HTR-8/SVneo (cell line): Measurements from ENCODE around the gene GDF7.

Experiments used
- DNase-seq: peaks from one replicate; pipeline ENCODE4 v3.0.0; 2011; ENCODE audit warnings: low spot score, mixed read lengths; ENCODE audit not compliant: insufficient read length
- FAIRE-seq: peaks from 2 replicates; lab custom pipeline; 2011; peaks lifted over from hg19 to GRCh38; lab: Jason Lieb, UNC

Gene GDF7

DNA sequence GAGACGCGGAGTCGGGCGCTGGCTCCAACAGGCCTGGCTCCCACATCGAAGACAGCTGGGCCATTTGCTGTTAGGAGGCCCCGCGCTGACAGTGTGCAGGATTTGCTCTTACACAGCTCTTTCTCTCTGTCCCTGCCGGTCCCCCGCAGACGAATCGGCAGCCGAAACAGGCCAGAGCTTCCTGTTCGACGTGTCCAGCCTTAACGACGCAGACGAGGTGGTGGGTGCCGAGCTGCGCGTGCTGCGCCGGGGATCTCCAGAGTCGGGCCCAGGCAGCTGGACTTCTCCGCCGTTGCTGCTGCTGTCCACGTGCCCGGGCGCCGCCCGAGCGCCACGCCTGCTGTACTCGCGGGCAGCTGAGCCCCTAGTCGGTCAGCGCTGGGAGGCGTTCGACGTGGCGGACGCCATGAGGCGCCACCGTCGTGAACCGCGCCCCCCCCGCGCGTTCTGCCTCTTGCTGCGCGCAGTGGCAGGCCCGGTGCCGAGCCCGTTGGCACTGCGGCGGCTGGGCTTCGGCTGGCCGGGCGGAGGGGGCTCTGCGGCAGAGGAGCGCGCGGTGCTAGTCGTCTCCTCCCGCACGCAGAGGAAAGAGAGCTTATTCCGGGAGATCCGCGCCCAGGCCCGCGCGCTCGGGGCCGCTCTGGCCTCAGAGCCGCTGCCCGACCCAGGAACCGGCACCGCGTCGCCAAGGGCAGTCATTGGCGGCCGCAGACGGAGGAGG is 3.5 kb downstream of the GDF7 start:
- no peak for FAIRE-seq

DNA sequence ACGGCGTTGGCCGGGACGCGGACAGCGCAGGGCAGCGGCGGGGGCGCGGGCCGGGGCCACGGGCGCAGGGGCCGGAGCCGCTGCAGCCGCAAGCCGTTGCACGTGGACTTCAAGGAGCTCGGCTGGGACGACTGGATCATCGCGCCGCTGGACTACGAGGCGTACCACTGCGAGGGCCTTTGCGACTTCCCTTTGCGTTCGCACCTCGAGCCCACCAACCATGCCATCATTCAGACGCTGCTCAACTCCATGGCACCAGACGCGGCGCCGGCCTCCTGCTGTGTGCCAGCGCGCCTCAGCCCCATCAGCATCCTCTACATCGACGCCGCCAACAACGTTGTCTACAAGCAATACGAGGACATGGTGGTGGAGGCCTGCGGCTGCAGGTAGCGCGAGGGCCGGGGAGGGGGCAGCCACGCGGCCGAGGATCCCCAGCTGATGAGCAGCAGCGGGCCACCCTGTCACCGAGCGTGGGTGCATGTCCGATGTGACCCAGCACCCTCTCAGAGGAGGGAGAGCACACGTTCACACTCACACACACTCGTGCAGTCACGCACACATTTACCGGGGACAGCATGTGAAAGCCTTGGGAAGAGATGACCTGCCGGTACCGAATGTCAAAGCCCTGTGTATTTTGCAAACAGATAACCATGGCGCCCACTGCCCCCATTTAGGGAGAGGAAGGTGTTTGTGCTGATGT is 4.2 kb downstream of the GDF7 start:
- no peak for FAIRE-seq

More for the DNA sequence above, 3.5 kb downstream of the GDF7 start:
- no peak for DNase-seq

DNA sequence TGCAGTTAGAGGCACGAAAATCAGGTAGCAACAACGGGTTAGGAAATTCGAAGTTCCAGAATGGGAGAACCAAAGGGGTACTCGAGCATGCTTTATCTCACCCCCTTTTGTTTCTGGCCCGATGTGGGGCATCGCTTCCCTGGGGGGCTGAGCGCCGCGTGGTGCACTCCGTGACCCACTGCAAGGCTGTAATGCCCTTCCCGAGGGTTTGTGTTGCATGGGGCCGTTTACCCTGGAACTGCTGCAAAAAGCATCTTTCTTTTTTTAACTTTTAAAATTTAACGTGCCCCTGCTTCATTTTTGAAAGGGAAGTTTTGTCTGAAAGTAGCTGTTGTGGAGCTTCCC is 4.8 kb downstream of the GDF7 start:
- DNase-seq (no peak), FAIRE-seq (no peak)

More for the DNA sequence above, 4.2 kb downstream of the GDF7 start:
- DNase-seq = no peak

DNA sequence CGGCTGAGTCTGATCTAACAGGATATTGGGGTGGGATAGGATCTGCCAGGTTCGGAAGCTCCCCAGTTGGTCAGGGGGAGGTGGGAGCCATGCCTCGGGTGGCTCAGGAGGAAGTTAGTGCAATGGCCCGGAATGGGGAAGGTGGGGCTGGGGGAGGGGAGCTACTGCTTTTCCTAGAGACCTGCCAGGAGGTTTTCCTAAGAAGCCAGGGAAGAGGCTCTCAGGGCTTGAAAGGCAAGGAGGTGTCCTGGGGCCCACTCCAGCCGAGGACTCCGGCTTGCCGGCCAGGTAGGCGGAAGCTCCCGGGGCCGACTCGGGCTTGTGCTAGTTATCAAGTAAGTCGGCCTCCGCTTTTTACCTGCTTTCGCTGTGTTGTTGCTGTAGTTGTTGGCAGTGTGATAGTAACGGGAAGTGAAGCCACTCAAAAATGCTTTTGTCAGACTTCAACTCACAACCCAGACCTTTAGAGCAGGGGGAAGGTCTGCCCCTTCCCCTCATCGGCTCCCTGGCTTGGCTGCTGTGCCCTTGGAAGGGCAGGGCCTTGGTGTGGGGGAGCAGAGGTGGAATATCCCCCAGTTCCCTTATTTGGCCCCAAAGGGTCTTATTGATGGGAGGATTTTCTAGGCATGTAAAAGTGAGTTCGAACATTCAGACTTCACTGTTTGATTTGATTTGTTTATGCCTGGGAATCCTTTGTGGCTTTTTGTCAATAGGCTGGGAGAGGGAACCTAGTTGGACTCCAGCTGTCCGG is 5.4 kb downstream of the GDF7 start:
- no peak for DNase-seq

DNA sequence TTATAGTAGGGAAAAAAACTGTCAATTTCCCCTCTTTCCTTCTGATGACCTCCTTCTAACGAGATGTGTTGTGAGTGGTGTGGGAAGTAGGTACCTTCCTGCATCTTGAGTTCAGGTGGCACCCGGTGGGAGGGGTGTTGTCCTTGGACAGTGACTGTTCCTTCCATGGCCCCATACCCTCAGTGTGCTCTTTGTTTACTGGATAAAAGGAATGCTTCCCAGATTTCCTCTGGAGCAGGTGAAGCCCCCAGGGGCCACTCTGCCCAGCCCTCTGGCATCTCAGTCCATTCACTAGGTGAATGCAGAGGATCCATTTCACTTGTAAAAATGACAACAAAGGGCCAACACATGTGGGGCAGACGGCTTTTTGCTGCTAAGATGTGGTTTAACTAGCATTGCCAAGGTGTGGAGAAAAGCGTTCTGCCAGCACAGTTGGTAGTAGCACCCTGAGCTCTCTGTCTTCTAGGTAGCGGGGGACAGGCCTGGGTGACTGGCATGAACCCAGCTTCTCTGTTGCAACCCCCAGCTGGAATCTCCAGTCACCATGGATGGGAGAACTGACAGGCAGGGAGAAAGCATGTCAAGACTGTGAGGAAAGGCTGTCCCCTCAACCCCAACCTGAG is 6.9 kb downstream of the GDF7 start:
- no peak for DNase-seq

More for the DNA sequence above, 5.4 kb downstream of the GDF7 start:
- FAIRE-seq = no peak

GRCh38 chr2:20674309-20674965 is 7.5 kb downstream of the GDF7 start:
- DNase-seq = no peak
- peak; percentile 89 for FAIRE-seq

More for the DNA sequence above, 6.9 kb downstream of the GDF7 start:
- FAIRE-seq = peak; percentile 85

DNA sequence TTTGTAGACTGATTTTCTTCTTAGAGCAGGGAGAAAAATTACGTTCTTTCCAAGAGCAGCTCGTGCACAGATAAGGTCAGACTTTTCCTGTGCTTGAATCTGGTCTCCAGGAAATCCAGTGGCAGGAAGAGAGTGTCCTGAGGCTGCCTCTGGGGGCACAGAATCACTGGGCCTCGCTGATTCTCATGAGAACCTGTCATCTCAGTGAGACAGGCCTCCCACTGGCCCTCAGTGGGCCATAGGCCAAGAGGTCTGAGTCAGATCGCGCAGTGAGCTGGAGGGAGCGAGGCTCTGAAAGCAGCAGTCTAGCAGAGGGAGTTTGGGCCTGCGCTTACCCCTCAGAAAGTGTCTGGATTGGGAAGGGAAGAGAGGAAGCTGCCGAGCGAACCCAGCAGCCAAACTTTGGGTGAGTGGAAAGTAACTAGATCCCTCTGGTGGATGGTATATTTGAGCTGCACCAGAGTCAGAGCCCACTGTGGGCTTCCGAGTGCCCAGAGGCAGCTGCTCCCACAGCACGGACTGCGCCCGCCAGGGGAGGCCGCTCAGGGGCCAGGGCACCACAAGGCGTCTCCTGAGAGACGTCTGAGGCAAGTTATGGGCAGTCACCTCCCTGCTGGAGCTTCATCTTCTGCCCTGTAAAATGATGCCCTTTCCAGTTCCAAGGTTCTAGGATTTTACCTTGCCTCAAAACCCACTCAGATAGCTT is 8.2 kb downstream of the GDF7 start:
- FAIRE-seq (peak; percentile 78), DNase-seq (peak; percentile 78)

- DNase-seq = peak; percentile 52
- FAIRE-seq = peak; percentile 4
Observed at GRCh38 chr2:20675701-20676352, 8.9 kb downstream of the GDF7 start.

GRCh38 chr2:20676353-20677215 is 9.6 kb downstream of the GDF7 start:
- DNase-seq (no peak), FAIRE-seq (peak; percentile 59)

GRCh38 chr2:20677301-20678085 is 10.5 kb downstream of the GDF7 start:
- DNase-seq (no peak), FAIRE-seq (no peak)

DNA sequence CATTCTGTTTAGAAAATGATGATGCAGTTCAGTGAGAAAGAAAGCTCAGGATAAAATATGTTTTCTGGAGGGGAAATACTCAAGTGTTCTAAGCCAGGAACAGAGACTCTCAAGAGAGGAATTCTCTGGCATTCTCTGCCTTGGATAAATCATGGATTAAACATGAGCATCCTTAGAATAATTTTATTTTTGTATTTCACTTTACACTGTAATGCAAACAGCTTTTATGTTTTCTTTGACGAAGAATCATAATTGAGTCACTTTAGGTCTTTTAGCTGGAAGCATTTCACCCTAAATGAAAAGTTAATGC is 11.1 kb downstream of the GDF7 start:
- DNase-seq (no peak), FAIRE-seq (no peak)

DNA sequence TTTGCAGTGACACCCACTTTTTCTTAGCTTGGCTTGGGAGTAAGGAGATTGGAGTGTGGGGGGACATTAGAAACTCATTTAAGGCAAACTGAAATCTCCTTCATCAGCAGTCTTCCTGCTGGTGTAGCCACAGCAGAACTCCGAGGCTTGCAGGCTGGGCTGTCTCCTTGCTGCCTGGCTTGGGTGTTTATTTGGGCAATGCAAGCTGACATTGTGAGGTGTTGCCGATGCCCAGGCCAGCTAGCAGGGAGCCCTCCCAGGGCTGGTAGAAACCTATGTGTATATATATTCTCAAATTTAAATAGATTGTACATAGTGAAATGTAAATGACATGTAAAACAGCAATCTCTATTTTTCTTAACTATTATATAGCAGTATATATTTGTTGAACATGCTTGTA is 11.8 kb downstream of the GDF7 start:
- DNase-seq (no peak), FAIRE-seq (no peak)

DNA sequence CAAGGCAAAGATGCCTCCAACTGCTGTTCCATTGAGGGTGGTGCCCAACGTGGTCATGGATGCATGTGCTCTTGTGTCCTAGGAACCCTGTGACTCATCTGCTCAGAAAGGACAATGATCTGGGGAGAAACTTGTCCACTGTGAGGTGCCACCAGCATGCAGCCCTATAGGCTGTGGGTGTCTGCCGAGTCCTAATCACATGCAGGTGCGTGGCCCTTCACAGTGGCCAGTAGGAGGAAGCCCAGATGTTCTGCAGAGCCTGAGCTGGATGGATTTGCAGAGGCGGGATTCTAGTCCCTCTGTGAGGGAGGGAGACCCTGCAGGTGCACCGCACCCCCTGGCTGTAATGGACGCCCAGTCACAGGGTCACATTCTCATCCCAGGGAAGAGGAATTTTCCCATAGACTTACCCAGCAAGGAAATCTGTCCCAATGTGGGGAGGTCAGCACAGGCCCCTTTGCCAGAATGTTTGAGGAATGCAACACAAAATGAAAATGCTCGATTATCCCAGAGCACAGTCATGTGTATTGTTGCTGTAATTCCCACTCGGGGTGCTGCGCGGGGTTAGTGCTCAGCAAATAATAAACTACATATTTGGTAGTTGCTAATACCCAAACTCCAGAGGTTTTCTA is 13.9 kb downstream of the GDF7 start:
- DNase-seq (no peak), FAIRE-seq (no peak)

DNA sequence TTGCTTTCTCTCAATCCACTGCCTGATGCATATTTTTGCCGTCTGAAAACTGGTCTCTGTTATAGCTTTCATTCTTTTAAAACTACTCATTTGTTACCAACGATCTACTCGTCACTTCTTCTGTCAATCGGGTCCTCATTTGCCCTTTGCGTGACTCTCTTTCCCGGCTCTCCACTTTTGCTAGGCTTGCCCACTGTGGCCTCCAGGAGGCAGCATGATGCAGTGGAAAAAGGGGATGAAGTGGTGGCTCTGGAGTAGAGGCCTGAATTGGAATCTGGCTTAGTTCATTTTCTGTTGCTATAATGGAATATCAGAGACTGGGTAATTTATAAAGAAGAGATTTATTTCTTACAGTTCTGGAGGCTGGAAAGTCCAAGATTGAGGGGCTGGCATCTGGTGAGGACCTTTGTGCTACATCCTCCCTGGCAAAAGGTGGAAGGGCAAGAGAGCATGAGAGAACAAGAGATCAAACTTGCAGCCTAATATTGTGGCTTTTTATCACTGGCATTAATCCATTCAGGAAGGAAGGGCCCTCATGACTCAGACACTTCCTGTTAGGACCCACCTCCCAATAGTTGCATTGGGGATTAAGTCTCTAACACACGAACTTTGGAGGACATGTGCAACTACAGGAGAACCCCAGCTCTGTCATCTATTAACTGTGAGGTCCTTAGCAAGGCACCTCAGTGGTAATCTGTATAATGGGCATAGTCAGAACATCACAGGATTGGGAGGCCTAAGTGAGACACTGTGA is 15.4 kb downstream of the GDF7 start:
- FAIRE-seq = no peak
- DNase-seq = no peak

DNA sequence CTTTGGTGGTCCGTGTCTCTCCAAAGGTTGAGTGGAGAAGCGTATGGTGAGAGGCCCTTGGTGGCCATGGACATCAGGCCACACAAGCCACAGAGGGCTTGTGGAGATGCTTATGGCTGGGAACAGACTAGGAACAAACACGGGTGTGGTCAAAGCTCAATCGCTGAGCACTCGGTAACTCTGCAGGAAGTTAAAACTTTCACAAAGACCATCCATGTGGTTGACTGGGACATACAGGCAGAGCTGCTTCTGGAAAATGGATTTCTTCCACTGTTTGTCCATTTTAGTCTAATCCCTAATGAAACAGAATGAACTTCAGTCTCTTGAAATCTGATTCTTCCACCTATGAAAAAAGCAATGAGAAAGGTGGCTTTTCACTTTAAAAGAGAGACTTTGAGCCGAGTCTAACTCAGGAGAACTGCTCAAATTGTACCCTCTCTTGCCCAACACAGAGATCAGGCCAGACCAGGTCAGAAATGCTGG is 17.7 kb downstream of the GDF7 start:
- FAIRE-seq = no peak

GRCh38 chr2:20687260-20687832 is 20.4 kb downstream of the GDF7 start:
- FAIRE-seq = no peak
- no peak for DNase-seq

More for the DNA sequence above, 17.7 kb downstream of the GDF7 start:
- DNase-seq = no peak
